ENCODE results near the gene REV3L.

DNA sequence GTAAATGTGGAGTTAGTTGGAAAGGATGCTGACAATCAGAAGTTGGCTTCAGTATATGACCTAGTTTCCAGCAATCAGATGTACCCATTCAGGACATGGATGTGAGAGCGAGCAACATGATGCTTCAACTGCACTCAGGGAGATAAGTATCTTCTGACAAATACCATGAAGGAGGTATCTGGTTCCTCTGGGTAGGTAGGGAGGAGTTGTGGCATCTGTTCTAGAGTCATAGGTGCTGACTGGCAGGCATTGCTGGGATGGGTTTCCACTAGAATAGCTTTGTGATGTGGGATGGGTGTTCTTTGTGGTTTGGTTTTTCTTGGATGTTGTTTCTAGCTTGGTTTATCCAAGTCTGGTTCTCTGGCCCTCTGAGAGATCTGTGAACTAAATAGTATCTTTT is 3.9 kb upstream of the REV3L start:
- TF ChIP-seq MEF2A (IDR thresholded peaks at IDR 0.05; ENCODE audit: borderline replicate concordance, low read depth) (no peak), SMC3 (IDR thresholded peaks at IDR 0.05; ENCODE audit: low read depth, low read length) (no peak), EZH2phosphoT487 (IDR thresholded peaks at IDR 0.05; ENCODE audit: borderline replicate concordance, low read depth) (no peak), CHD2 (IDR thresholded peaks at IDR 0.05; ENCODE audit: low read length, partially characterized antibody) (no peak), SIN3A (IDR thresholded peaks at IDR 0.05; ENCODE audit: borderline replicate concordance, low read depth, low read length) (no peak), RCOR1 (IDR thresholded peaks at IDR 0.05; ENCODE audit: low read length) (no peak), TAF1 (IDR thresholded peaks at IDR 0.05; ENCODE audit: borderline replicate concordance, low read depth, low read length) (no peak), EP300 (IDR thresholded peaks at IDR 0.05; ENCODE audit: borderline replicate concordance in 1 of 2, low read depth in 1 of 2, low read length in 1 of 2) (no peak), NRF1 (IDR thresholded peaks at IDR 0.05; ENCODE audit: low read depth, low read length) (no peak)
- TF ChIP-seq, protein P1, sequence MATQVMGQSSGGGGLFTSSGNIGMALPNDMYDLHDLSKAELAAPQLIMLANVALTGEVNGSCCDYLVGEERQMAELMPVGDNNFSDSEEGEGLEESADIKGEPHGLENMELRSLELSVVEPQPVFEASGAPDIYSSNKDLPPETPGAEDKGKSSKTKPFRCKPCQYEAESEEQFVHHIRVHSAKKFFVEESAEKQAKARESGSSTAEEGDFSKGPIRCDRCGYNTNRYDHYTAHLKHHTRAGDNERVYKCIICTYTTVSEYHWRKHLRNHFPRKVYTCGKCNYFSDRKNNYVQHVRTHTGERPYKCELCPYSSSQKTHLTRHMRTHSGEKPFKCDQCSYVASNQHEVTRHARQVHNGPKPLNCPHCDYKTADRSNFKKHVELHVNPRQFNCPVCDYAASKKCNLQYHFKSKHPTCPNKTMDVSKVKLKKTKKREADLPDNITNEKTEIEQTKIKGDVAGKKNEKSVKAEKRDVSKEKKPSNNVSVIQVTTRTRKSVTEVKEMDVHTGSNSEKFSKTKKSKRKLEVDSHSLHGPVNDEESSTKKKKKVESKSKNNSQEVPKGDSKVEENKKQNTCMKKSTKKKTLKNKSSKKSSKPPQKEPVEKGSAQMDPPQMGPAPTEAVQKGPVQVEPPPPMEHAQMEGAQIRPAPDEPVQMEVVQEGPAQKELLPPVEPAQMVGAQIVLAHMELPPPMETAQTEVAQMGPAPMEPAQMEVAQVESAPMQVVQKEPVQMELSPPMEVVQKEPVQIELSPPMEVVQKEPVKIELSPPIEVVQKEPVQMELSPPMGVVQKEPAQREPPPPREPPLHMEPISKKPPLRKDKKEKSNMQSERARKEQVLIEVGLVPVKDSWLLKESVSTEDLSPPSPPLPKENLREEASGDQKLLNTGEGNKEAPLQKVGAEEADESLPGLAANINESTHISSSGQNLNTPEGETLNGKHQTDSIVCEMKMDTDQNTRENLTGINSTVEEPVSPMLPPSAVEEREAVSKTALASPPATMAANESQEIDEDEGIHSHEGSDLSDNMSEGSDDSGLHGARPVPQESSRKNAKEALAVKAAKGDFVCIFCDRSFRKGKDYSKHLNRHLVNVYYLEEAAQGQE (IDR thresholded peaks at IDR 0.05; ENCODE audit: low read depth, low read length), result no peak
- TF ChIP-seq, protein P2, sequence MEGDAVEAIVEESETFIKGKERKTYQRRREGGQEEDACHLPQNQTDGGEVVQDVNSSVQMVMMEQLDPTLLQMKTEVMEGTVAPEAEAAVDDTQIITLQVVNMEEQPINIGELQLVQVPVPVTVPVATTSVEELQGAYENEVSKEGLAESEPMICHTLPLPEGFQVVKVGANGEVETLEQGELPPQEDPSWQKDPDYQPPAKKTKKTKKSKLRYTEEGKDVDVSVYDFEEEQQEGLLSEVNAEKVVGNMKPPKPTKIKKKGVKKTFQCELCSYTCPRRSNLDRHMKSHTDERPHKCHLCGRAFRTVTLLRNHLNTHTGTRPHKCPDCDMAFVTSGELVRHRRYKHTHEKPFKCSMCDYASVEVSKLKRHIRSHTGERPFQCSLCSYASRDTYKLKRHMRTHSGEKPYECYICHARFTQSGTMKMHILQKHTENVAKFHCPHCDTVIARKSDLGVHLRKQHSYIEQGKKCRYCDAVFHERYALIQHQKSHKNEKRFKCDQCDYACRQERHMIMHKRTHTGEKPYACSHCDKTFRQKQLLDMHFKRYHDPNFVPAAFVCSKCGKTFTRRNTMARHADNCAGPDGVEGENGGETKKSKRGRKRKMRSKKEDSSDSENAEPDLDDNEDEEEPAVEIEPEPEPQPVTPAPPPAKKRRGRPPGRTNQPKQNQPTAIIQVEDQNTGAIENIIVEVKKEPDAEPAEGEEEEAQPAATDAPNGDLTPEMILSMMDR (IDR thresholded peaks at IDR 0.05), result no peak
